ENCODE measurements around the gene DNAH3.
"Not testable (repeated sequence)": the region's sequence is repeated elsewhere in the genome, so short reads cannot be mapped to it uniquely, and the experiment has no call there.

The DNAH3 gene

DNA sequence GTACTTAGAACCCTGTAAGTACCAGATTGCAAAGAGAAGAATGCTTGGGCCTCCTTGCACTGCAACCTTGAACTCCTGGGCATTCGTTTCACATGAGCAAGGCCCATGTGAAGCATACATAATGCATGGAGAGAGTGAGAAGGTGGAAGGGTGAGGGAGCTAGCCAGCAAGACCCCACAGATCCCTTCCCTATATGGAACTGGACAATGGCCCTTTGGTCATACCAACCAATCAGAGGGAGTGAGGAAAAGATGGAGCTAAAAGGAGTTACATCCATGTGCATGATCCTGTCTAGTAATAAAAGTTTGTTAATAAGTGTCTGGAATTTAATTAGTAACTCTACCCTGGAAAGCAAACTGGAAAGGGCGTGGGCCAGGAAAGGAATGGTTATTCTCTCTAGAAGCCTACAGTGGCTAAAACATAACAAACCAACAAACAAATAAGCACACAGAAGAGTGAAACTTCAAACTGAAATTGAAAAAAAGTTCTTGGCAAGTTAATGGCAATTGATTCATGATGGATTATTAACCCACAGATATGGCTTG is 29.6 kb downstream of the DNAH3 start:
- no peak for DNase-seq

DNA sequence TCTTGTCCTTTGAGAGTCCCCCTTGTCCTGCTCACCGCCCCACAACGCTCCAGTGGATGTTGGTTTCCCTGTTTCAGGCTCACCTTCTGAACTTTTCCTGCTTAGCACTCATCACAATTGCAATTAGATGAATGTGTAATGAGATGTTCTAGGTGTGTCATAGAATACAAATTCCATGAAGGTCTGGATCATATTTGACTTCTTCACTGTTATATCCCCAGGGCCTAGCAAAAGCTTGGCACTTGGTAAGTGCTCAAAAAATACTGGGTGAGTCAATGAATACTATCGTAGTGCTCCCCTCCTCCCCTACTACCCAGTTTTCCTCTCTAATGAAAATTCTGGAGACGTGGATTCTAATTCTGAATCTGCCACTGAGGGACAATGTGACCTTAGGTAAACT is 33.1 kb downstream of the DNAH3 start:
- no peak for DNase-seq

GRCh38 chr16:21116148-21116693 is 34.4 kb downstream of the DNAH3 start:
- no peak for DNase-seq

- not testable (repeated sequence) for DNase-seq
These were observed 35.1 kb downstream of the DNAH3 start for GRCh38 chr16:21115551-21115950.

GRCh38 chr16:21103941-21104860 is 46.4 kb downstream of the DNAH3 start:
- DNase-seq = no peak

- DNase-seq = no peak
These were observed 48.8 kb downstream of the DNAH3 start for GRCh38 chr16:21101631-21102420.

GRCh38 chr16:21100447-21100846 is 50.2 kb downstream of the DNAH3 start:
- no peak for DNase-seq

- no peak for DNase-seq
These were observed 53.5 kb downstream of the DNAH3 start for GRCh38 chr16:21097151-21097550.

DNA sequence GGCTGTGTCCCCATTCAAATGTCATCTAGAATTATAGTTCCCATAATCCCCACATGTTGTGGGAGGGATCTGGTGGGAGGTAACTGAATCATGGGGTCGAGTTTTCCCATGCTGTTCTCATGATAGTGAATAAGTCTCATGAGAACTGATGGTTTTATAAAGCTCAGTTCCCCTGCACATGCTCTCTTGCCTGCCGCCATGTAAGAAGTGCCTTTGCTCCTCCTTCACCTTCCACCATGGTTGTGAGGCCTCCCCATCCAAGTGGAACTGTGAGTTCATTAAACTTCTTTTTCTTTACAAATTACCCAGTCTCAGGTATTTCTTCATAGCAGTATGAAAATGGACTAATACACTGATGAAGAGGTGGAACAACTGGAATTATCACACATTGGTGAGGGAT is 55.9 kb downstream of the DNAH3 start:
- not testable (repeated sequence) for DNase-seq

DNA sequence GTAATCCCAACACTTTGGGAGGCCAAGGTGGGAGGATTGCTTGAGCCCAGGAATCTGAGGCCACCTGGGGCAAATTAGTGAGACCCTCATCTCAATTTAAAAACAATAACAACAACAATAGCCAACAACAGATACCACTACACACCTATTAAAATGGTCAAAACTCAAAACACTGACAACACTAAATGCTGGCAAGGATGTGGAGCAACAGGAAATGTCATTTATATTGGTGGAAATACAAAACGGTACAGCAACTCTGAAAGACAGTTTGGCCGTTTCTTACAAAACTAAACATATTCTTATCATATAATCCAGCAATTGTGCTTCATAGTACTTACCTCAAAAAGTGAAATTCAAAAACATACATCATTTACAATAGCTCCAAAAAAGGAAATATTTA is 57.7 kb downstream of the DNAH3 start:
- DNase-seq = no peak

DNA sequence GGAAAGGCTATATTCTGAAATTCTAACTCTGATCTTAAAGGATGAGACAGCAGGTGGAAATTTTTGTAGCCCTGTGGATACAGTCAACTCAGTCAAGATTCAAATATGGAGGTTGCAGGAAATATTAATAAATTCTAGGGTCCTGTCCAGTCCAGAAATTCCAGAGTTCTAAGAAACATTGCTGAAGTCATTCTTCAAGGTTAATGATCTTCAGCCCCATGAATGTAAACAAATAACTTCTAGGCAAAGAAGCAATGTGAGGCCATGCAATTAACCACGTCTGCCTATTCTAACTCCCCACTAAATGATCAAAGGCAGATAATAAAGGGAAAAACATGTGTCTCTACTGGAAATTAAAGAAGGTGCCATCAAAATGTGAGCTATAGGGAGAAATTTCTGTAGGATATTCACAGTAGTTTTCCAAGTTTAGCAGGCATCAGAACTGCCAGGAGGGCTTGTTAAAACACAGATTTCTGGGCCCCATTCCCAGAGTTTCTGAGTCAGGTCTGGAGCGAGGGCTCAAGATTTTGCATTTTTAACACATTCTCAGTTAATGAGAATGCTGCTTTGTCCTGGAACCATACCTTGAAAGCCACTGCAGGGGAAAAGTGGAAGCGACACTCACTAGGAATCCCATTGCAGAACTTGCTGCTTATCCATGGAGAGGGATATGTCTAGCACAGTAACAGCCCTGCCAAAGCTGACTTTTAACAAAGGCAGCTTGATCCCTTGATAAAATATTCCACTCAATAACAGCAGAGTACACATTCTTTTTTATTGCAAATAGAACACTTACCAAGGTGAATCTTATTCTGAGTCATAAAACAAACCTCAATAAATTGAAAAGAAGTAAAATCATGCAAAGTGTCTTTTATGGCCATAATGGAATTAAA is 61.8 kb downstream of the DNAH3 start:
- DNase-seq = no peak

GRCh38 chr16:21088143-21088542 is 62.5 kb downstream of the DNAH3 start:
- DNase-seq = no peak

- DNase-seq = no peak
These were observed 65.9 kb downstream of the DNAH3 start for GRCh38 chr16:21084631-21085225.

- DNase-seq = no peak
These were observed 66.8 kb downstream of the DNAH3 start for GRCh38 chr16:21083729-21084268.

DNA sequence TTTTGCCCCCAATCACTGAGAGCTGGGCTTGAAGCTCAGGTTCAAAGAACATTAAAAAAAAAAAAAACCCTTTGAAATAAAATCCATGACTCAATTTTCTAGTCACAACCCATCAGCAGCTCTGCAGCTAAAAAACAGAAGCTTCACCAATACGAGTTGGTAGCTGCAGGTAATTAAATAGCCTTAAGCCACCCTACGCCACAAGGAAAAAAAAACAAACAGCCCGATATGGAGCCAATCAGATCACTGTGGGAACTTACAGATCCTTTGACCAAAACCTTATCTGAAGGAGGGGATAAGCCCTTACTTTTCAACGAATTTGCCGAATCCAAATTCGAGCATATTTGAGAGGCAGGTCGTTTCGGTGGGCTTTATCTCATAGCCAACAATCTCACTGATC is 69.3 kb downstream of the DNAH3 start:
- DNase-seq = no peak

DNA sequence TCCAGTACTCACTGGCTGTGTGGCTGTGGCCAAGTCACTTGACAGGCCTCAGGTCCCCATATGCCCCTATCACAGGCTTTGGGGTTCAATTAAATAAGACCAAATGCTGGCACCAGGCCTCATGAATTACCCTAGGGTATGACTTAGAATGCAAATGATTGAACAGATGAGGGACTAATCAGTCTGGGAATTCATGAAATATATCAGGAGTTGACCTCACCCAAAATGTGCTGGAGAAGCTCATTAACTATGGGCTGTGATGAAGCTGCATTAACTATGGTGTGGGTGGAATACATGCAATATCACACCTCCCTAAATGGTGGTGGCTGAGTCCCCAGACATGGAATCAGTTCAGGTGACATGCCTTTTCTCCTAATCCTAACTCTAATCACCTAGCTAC is 72.1 kb downstream of the DNAH3 start:
- no peak for DNase-seq

- no peak for DNase-seq
These were observed 74.3 kb downstream of the DNAH3 start for GRCh38 chr16:21076186-21076883.

DNA sequence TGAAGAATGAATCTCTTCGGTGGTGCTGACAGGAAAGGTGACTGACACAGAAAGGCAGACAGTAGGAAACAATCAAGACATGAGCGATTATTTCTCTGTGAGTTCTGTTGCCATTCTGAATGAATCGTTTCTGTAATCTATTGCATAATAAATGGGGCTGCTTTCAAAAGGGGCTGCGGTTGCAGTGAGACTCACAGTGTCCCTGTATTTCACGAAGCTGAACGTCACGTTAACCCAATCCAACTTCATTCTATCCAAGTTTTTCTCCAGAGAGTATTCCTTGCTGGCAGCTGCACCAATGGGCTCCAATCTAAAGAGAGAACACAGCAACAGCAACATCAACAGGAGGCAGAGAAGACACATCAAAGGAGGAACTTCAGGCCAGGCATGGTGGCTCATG is 75.4 kb downstream of the DNAH3 start:
- no peak for DNase-seq

DNA sequence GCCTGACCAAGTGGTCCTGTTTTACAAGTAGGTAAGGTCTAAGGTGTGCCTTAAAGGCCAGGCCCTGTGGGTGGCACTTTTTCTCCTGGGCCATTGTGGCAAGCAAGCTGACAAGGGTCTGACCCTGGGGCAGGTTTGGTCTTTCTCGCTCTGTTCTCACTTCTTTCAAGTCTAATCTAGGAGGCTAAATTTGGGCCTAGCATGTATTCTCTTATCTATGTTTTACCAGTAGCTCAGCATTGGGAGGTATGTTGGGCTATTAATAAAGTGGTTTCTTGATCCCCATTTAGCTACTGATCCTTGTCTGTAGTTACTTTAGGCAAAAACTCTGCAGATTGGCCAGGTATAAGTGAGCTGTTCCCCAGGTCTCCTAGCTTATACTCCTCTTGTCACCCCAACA is 77.7 kb downstream of the DNAH3 start:
- no peak for DNase-seq

- no peak for DNase-seq
These were observed 78.9 kb downstream of the DNAH3 start for GRCh38 chr16:21071741-21072140.

DNA sequence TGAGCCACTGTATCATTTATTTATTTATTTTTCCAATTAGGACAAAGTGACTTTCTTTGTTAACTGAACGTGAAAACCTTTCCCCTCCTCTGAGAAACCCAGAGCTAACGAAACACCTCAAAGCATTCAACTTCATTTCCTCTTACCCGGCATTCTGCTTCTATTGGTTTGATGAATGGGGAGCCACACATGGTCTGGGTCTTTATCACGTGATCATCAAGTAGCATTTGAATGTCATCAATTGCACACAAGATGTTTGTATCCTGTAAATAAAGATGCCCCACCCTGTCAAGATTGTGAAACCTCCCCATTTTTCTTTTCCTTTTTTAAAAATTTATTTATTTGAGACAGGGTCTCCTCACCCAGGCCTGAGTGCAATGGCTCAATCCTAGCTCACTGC is 80.1 kb downstream of the DNAH3 start:
- DNase-seq = no peak
